HG02588 (cell line): ENCODE data around the gene TEX261.
"Not testable (repeated sequence)": the region's sequence is repeated elsewhere in the genome, so short reads cannot be mapped to it uniquely, and the experiment has no call there.

Source experiments
- ATAC-seq: cut with Tn5 transposase; IDR thresholded peaks from one replicate; pipeline ENCODE4 v1.9.1; 2021; ENCODE audit warnings: mild to moderate bottlenecking, moderate library complexity; ENCODE audit not compliant: unreplicated experiment

TEX261 gene

DNA sequence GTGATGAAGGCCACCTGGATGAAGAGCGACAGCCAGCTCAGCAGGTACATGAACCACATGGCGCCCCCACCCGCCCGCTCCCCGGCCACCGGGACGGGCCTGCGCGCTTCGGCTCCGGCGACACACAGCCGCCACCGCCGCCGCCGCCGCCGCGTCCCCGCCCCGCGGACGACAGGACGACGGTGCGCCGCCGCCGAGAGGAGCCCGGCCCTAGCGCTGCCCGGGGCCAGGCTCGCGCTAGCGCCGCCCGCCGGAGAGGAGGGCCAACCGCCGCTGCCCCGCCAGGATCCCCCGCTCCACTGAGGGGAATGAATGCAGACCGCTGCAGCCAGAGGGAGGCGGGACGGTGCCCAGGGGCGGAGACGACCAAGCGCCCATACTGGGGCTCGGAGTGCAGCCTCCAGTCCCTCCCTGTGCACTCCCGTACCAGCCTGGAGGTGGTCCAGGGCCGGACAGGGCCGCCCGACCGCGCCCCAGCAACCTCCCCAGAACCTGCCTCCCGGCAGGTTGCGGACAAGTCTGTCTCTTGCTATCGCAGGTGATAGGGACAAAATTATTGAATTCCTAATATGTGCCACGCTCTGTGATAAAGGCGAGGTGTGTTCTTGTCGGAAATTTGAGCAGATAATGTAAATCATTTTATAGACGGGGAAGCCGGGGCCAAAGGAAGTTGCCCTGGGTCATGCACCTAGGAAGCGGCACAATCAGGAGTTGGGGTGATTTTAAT, at the start of gene TEX261:
TEX261 (minus strand) TSS at position 175 of the 727 bp plus-strand sequence; CDS start at position 59, 116 bp downstream.
- peak; percentile 97 for ATAC-seq

DNA sequence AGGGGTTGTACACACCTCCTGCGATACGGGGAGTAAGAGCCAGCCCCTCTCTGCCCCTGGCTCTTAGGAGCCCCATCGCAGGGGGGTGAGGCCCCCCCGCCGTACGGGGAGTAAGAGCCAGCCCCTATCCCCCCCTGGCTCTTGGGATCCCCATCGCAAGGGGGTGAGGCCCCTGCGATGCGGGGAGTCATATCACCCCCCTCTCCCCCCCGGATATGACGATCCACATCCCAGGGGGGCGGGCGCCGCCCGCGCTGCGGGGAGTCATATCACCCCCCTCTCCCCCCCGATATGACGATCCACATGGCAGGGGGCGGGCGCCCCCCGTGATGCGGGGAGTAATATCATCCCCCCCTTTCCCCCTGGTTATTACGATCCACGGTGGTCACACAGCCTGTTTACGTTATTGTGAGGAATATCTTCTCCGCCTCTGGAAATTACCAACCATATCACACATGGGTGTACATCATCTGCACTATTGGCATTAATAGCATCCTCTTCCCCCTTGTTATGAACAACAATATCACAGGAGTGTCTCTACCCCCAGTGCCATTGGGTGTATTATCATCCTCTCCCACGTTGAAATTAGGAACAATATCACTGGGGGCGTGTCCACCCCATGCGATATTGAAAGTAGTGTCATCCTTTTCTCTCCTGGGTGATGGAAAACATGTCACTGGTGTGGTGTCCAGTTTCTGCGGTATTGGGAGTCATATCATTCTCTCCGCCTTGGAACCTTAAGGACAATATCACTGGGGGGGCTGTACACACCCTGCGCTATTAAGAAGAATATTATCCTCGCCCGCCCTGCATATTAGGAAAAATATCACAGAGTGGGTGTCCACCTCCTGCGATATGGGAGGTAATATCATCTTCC, 49.1 kb upstream of the TEX261 start:
- ATAC-seq = no peak

DNA sequence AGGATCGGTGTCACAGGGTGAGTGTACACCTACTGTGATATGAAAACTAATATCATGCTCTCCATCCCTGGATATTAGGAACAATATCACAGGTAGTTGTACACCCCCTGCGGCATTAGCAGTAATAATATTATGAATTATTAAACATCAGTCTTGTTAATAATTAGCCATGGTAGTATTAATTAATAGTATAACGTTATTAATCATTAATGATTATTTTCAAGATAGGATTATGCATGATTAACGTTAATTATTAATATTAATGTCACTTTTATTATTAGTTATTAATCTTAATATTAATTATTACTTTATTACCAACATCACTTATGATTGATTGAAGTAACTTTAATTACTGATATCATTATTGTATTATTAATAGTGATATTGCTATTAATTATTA, 47.6 kb upstream of the TEX261 start:
- ATAC-seq = no peak

DNA sequence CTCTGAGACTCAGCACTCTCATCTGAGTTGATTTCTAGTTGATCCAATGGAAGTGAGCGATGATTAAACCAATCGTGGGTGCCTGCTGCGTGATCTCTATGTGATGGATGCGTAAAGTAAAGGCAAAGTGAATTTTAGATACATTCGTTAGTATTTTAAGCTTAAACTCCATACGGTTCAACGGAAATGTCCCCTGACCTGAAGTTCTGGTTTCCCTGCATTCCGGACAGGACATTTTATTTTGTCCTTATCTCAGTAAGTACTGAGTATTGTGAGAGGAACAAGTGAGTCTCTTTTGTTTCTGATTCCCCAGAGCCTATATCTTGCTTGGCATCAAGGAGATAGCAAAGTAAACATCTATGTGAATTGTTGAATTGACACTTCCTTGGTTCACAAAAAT, 41.6 kb upstream of the TEX261 start:
- not testable (repeated sequence) for ATAC-seq

DNA sequence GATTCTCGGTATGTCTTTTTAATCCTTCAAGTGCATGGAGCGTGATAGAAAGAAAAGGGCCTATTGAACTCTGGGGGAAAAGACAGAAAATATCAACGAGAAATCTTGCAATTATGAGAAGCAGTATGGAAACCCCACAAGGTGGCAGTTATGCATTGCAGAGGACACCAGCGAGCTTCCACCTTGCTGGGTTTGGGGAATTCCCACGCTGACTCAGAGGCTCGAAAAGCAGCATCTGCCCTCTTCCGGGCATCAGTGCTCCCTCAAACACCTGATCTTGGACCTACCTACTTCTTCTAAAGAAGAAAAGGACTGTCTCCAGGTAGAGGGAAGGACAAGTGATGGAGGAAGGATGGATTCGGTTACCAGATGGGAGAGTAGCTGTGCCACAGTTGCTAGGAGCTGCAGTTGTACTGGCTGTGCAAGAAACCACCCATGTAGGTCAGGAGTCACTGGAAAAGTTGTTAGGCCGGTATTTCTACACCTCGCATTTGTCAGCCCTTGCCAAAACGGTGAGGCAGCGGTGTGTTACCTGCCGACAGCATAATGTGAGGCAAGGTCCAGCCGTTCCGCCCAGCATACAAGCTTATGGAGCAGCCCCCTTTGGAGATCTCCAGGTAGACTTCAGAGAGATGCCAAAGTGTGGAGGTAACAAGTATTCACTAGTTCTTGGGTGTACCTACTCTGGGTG, 29.0 kb upstream of the TEX261 start:
- not testable (repeated sequence) for ATAC-seq

DNA sequence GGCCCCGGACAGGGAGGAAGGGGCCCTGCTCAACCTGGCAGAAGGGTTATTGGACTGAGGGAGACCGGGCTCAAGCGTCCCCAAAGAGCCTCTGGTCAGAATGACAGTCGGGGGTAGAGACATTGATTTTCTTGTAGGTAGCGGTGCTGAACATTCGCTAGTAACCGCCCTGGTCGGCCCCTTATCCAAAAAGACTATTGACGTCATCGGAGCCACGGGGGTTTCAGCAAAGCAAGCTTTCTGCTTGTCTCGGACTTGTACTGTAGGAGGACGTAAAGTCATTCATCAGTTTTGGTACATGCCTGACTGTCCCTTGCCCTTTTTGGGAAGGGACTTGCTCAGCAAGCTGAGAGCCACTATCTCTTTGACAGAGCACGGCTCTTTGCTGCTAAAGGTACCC, 26.7 kb upstream of the TEX261 start:
- not testable (repeated sequence) for ATAC-seq

DNA sequence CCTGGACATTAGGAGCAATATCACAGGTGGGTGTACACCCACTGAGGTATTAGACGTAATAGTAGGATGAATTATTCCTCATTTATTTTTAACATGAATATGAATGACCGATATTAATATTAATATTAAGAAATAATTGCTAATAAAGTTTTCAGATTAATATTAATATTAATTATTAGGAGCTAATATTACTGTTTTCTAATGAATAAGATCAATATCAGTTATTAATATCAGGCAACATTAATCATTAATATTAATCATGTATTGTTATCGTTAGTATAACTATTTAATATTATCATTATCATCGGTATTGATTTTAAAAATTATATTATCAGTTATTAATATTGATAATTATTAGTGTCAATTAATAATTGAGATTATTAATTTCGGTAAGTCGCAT, 25.3 kb upstream of the TEX261 start:
- not testable (repeated sequence) for ATAC-seq

DNA sequence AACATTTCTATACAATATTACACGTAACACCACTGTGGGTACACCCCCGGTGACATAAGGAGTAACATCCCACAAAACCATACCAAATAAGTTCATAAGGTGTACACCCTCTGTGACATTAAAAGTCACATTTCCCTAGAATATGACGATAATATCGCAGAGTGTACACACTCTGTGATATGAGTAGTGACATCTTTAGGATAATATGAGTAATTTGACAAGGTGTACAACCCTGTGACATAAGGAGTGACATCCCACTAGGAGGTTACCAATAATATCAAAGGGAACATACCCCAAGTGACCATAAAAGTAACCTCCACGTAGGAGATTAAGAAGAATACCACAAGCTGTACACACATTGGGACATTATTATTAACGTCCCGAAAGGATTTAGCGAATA, 24.0 kb upstream of the TEX261 start:
- no peak for ATAC-seq

DNA sequence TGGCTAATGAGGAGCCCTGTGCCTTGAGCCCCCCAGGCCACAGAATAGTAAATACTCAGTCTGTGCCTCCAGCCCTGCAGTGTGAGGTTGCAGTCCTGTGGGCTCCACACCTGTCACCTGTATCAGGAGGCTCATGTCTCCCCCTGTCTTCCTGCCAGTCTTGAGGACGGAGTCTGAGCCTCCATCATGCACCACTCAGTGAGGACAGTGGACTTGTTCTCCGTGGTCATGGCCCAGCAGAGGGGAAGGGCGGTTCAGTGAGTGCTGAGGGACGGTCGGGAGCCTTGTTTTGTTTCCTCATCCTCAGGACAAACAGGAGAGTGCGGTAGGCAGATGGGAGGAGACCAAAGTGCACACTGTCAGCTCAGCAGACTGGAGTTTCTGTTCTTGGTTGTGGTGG, 17.1 kb upstream of the TEX261 start:
- ATAC-seq = not testable (repeated sequence)

DNA sequence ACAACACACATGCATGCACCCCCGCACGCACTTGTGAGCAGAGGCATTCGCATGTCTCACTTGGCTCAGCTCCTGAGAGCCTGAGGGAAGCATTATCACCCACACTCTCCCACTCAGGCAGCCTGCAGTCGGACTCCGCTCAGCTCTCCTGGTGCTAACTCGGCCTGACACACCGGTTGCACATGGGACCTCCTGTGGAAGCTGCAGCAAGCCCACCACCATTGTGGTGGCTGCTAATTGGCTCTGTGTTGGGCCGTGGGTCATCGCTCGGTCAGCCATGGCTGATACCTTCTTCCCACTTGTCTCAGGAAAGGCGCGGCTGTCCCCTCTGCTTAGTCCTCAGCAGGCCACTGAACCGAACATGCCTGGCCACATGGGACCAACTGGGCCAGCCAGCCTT, 13.7 kb upstream of the TEX261 start:
- ATAC-seq = no peak

DNA sequence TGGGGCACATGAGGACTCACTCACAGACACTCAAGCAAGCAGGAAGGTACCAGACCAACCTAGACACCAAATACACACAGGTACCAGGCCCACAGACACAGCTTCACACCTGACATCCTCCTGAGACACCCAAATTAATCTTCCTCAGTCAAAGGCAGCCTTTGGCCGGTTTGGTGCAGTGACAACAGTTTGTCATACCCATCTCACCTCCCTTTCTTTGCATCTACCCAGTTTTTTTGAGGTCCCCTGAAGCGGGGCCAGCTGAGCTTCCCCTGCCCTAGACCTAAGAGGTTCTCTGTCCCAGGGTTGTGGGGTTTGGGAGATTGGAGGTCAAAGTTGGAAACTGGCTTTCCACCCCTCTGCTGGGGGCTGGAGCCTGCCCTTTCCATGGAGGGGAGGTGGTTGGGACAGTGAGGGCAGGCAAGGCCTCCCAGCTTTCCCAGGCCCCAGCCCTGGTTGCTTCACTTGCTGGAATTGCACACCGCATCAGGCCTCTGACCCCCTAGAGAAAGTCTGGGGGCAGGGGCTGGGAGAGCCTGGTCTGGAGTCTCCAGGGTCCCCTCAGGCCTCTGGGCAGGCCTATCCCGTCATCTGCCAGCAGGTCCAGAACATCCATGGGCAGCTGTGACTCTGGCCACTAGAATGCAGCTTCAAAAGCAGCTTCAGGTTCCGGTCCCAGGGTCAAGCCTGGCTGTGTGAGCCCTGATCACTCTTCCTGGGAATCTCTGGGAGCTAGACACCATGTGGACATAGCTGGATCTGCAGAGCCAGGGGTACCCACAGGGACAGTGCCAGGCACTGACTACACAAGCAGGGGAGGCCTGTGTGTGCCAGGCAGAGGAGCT, 12.5 kb upstream of the TEX261 start:
- no peak for ATAC-seq

DNA sequence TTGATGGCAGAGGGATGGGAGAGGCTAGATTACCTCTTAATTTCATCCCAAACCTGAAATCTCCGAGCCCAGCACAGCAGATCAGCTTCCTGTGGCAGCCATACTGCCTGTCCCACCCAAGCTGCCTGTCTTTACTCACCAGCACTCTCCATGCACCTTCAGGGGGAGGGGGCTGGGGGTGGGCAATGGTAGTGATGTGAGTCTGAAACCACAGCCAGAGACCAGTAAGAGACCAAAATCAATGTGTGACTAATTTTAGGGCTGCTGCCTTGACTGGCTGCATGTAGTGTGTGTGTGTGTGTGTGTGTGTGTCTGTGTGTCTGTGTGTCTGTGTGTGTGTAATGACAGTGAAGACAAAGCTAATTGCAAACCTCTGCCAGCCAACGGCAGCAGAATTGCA, 11.7 kb upstream of the TEX261 start:
- ATAC-seq = no peak

DNA sequence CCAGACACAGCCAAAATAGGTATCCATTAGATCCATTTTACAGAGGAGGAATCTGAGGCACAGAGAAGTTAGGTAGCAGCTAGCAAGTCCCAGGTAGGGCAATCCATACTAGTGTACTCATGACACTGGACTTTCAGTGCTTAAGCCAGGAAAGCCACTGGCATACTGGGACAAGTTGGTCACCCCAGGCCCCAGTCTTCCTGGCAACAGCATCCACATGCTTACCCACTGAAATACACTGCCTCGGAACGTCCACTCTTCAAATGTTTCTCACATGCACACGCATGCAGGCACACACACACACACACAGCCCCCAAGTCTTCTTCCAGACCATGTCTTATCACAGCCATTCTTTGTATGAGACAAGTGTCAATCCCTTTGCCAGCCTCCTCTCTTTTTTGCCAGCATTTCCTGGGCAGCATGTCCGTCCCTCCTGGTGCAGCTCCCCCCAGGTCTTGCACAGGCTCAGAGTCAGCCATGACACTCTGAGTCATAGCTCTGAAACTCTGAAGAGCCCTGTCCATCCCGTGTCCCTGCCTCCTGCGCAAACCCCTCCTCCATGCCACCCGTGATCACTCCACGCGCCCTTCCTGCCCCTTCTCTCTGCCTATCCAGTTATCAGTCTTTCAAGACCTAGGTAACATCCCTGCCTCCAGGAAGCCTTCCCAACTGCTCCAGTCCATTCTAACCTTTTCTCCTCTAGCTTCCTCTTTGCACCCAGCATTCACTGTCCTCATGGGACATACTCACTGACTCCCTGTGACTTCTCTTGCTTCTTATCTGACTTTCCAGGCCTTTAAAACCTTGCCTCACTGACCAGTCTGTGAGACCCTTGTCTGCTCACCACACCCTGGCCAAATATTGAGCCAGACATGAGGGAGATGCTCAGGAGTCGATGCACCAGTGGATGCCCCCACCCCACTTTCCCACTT, 10.9 kb upstream of the TEX261 start:
- ATAC-seq = no peak

DNA sequence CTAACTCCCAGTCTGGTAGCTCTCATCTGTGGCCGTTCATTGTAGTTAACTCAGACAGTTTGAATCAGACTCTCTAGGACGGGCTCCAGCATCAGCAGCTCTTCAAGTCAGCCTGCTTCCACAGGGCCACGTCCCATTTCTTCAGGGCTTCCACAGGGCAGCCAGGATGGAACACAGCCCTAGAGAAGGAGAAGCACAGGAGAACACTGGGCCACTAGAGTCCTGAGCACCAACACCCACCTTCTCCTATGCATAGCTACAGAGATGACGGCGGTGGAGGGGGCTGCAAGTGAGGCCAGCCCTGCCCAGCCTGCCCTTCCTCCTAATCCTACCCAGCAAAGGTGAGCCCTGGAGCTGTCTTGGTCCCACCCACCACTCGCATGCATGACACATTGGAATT, 10.2 kb upstream of the TEX261 start:
- ATAC-seq = no peak

DNA sequence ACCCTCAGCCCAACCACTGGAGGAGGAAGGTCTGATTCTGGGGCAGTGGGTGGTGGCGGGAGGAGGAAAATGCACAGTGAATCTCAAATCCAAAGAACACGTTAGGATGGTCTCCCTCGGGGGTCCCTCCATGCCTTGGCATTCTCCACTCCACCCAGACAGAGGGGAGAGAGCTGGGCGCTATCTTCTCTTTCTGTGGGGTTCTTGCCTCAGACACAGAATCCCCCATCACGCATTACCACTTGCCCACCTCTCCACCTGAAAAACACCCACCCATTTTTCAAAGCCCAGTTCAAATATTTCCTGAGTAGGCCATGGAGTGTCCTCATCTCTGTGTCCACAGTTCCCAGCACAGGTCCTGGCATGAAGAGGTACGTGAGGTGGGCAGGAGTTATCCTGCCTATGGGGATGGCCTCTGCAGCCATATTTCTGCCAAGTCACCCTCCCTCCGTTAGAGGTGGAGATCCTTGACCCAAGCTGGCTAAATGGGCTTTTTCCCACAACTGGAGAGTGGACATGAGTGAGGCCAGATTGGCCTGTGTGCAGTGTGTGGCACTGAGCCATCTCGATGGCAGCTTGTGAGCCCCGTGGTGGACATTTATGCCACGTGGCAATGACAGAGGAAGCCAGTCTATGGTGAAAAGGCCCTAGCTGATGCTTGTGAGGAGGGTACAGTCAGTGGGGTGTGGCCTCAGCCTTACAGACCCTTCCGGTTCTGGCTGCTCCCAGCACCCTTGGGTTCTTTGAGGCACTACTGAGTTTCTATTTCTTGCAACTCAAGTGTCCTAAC, 9.5 kb upstream of the TEX261 start:
- no peak for ATAC-seq

DNA sequence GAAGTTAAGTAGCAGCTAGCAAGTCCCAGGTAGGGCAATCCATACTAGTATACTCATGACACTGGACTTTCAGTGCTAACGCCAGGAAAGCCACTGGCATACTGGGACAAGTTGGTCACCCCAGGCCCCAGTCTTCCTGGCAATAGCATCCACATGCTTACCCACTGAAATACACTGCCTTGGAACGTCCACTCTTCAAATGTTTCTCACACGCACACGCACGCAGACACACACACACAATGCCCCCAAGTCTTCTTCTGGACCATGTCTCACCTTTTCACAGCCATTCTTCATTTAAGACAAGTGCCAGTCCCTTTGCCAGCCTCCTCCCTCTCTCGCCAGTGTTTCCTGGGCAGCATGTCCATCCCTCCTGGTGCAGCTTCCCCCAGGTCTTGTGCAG, 8.7 kb upstream of the TEX261 start:
- ATAC-seq = no peak

DNA sequence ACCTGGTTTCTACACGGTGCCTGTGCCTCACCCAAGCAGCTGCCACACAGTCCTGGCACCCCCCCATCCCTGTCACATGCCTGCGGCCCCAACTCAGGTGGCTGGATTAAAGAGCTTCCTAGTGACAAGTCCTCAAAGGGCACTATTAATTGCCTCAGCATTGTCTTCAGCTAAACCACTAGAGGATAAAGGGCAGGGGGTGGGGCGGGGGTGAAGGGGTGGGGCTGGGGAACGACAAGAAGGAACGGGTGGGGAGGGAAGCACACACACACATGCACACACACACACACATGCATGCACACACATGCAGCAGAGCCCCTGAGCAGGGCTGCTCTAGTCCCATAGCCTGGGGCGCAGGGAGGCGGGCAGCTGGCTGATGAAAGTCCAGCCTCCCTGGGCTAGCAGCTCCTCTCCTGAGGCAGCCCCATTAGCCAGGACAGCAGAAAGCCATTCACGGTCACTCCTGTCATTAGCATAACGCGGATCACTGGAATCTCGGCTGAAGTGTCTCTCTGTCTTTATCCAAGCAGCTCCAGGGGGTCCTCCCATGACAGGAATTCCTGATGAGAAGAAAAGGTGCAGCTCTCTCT, 7.4 kb upstream of the TEX261 start:
- no peak for ATAC-seq

DNA sequence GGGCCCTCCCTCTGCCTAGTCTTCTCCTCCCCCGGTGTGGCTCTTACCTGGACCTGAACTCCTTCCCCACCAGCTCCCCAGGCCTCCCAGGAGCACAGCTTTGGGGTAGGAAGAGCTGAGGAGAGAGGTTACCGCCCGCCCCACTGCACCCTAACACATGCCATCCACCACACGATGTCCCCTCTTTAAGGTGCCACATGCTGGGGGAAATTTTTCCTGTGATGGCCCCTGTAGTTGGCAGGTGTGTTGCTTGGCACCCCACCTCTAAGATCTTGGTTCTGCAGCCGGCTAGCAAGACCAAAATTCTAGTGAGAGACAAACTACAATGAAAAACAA, 6.9 kb upstream of the TEX261 start:
- ATAC-seq = no peak
